H1 (cell line): ENCODE measurements around the gene IFNL2. TPM values are rescaled to one million over a fixed set of nuclear protein-coding genes. Genes with fewer than 3 reads are reported as not detected.

Source experiments
- ASH2L ChIP-seq: fragments of 200-600, 300-600 bp; sonication (generic); IDR thresholded peaks from one replicate; pipeline ENCODE4 v1.7.1; 2017; ENCODE audit warnings: low read length
- CREB1 ChIP-seq: IDR thresholded peaks from 2 replicates; pipeline ENCODE4 v1.6.1; 2012; ENCODE audit warnings: inconsistent platforms
- EGR1 ChIP-seq: IDR thresholded peaks from 2 replicates; pipeline ENCODE4 v1.6.1; 2011; ENCODE audit warnings: low read depth, low read length, borderline replicate concordance
- GABPA ChIP-seq: IDR thresholded peaks from 2 replicates; pipeline ENCODE4 v1.6.1; 2011; ENCODE audit warnings: mild to moderate bottlenecking, low read length, moderate library complexity, borderline replicate concordance; ENCODE audit not compliant: insufficient read depth
- KDM4A ChIP-seq: IDR thresholded peaks from one replicate; pipeline ENCODE4 v1.7.1; 2012; ENCODE audit warnings: low read depth, mild to moderate bottlenecking, moderate library complexity, low read length, inconsistent platforms; ENCODE audit not compliant: severe bottlenecking
- MAFK ChIP-seq: IDR thresholded peaks from 2 replicates; pipeline ENCODE4 v1.6.1; 2012; ENCODE audit warnings: low read depth, mild to moderate bottlenecking, improper control_type of control experiment, low read length
- POLR2AphosphoS5 ChIP-seq: IDR thresholded peaks from 2 replicates; pipeline ENCODE4 v1.6.1; 2011; ENCODE audit warnings: low read depth, low read length
- TAF1 ChIP-seq: IDR thresholded peaks from 2 replicates; pipeline ENCODE4 v1.6.1; 2011; ENCODE audit warnings: mild to moderate bottlenecking, low read depth, low read length
- polyA plus RNA-seq, 7 experiments: library from polyadenylated mRNA; depleted of rRNA in 3 of 7; stranded (reverse) in 5 of 7; unstranded in 2 of 7; fragments of >200 nt in 5 of 7; fragments of 200-250 nt in 2 of 7; gene quantifications; 1 replicate in 5 of 7; 2 replicates in 1 of 7; 4 replicates in 1 of 7; pipeline versions ENCODE4 v1.2.1 to v1.2.3, GENCODE V29; 2011 to 2013; ENCODE audit warnings: missing spikeins in 2 of 7, mixed read lengths in 2 of 7
- total RNA-seq: library from RNA; stranded (reverse); fragmentation: NEBNext Ultra II Directional; extraction: Animal tissue kit (Norgen Biotek cat#: 25700); gene quantifications from 2 replicates; pipeline ENCODE4 v1.2.1, GENCODE V29; 2021
- TF ChIP-seq, protein P1 (sequence below): IDR thresholded peaks from 2 replicates; pipeline ENCODE4 v1.6.1; 2012; ENCODE audit warnings: inconsistent platforms
- TF ChIP-seq, protein P2 (sequence below): IDR thresholded peaks from 2 replicates; pipeline ENCODE4 v1.6.1; 2012; ENCODE audit warnings: inconsistent platforms

IFNL2 gene
- total and polyA plus RNA-seq, 2 of the 8 experiments (the other 6 are each of a cell fraction or from before 2014, with no cell fraction given), result not detected

DNA sequence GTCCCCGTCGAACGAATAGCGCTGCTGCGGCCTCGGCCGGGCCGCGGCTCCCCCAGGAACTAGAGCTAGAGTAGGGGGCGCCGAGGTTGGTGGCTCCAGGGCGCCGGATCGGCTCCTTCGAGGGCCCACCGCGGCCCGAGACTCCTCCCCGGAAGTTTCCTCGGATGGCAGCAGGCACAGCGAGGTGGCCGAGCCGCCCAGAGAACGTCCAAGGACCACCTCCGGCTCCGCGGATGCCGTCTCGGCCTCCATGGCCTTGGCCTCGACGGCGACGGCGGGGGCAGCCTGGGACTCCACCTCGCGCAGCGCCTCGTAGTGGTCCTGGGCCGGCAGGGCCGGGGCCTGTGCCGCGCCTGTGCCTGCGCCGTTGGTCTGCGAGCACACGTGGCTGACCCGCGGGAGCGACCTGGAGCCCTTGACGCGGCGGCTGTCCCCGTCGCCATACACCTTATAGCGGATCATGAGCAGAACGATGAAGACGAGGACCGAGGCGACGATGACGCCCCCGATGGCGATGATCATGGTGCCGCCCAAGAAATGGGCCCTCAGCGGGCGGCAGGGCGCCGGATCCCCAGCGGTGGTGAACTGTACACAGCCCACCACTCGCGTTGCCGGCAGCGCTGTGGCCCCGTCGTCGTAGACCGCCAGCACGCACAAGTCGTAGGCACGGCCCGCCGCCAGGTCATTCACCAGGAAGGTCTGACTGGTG lies 39.8 kb downstream of the IFNL2 start (continued):
- TF ChIP-seq MAFK (no peak), GABPA (no peak), POLR2AphosphoS5 (peak; percentile 8; the same call in 1 of the 2 replicates), ASH2L (no peak), CREB1 (peak; percentile 33), TAF1 (0 out of 2 replicates have a peak, but pooled peaks have one; percentile 32), KDM4A (peak; percentile 61), EGR1 (no peak)
- TF ChIP-seq, protein P1, sequence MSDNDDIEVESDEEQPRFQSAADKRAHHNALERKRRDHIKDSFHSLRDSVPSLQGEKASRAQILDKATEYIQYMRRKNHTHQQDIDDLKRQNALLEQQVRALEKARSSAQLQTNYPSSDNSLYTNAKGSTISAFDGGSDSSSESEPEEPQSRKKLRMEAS, result peak; percentile 94
- TF ChIP-seq, protein P2, sequence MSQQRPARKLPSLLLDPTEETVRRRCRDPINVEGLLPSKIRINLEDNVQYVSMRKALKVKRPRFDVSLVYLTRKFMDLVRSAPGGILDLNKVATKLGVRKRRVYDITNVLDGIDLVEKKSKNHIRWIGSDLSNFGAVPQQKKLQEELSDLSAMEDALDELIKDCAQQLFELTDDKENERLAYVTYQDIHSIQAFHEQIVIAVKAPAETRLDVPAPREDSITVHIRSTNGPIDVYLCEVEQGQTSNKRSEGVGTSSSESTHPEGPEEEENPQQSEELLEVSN, result peak; percentile 92
